OCI-LY7 (cell line): ENCODE data around the gene OXCT2.

Source experiments
- CTCF ChIP-seq: fragments of 200-600 bp; sonication (generic); conservative IDR thresholded peaks from 2 replicates; pipeline ENCODE4 v1.5.1; 2014; ENCODE audit warnings: mild to moderate bottlenecking, antibody characterized with exemption, low read length, moderate library complexity, mixed read lengths
- EZH2phosphoT487 ChIP-seq: fragments of 200-600 bp; sonication (generic); IDR thresholded peaks from 2 replicates; pipeline ENCODE4 v1.6.1; 2018; ENCODE audit warnings: low read depth, borderline replicate concordance, mild to moderate bottlenecking, mixed run types, antibody characterized with exemption, low read length, moderate library complexity, mixed read lengths

GRCh38 chr1:39776400-39776713 lies 5.2 kb upstream of the OXCT2 start:
- TF ChIP-seq CTCF (no peak), EZH2phosphoT487 (no peak)
